ENCODE results near the gene HYLS1. TPM values are rescaled to one million over a fixed set of nuclear protein-coding genes. Genes with fewer than 3 reads are reported as not detected.
"Not testable (repeated sequence)": the region's sequence is repeated elsewhere in the genome, so short reads cannot be mapped to it uniquely, and the experiment has no call there.

HYLS1 gene
- total RNA-seq, 2 experiments from 2014 or later: 7.2 to 9.3 TPM

GRCh38 chr11:125903711-125904659 lies 16.5 kb downstream of the HYLS1 start, which contains the start of gene DDX25:
DDX25 (plus strand) TSS chr11:125904508; CDS start chr11:125904518, 10 bp downstream.
- Mint-ChIP-seq H3K36me3 (ENCODE audit: low read depth) (peaks cover 28% of the 10 kb centered on the region), H3K4me3 (peak within 1 kb of the TSS; percentile 95), H3K27me3 (peaks cover 23% of the 10 kb centered on the region), H3K4me1 (peaks cover 32% of the 10 kb centered on the region), H3K9me3 (ENCODE audit: low read depth) (no peaks in the 10 kb centered on the region), H3K27ac (peak within 1 kb of the TSS; percentile 97)
- peak; percentile 42 for DNase-seq
- CTCF ChIA-PET: interaction anchor here (0.6 to 2.0 kb wide), 5 partner anchors 16 to 401 kb away, joined by 3 to 14 read pairs (median 4); partner anchors contain the start of genes CHEK1 and HYLS1
- POLR2A ChIA-PET: interaction anchor here (0.7 to 2.0 kb wide), 2 partner anchors 17 to 362 kb away, joined by 4 to 23 read pairs; partner anchors contain the start of gene HYLS1
- peak; percentile 24 for ATAC-seq
- intact Hi-C loops (cut with DNase I, micrococcal nuclease): loop anchor here (1.0 to 2.0 kb wide), 4 partner anchors 17 to 365 kb away; partner anchors contain the start of genes FOXRED1 (in 2 of the 2), HYLS1 (in 2 of the 2), SRPRA (in 2 of the 2) and FAM118B (in 1 of the 2)

- peak overlapping the region; percentile 23 for H3K4me3 Mint-ChIP-seq
- ATAC-seq: no peak
- H3K4me1 Mint-ChIP-seq: peaks cover 26% of the 10 kb centered on the region
- intact Hi-C loops (cut with DNase I, micrococcal nuclease): no loop called here
- peaks cover 24% of the 10 kb centered on the region for H3K27me3 Mint-ChIP-seq
- H3K27ac Mint-ChIP-seq: no peak overlapping the region
- H3K9me3 Mint-ChIP-seq (ENCODE audit: low read depth): no peaks in the 10 kb centered on the region
- DNase-seq: no peak
- peaks cover 21% of the 10 kb centered on the region for H3K36me3 Mint-ChIP-seq (ENCODE audit: low read depth)
- POLR2A ChIA-PET: interaction anchor here (0.6 kb wide), 1 partner anchor 438 kb away, joined by 3 read pairs; no protein-coding TSS in a partner anchor
- CTCF ChIA-PET: interaction anchor here (0.6 kb wide), 1 partner anchor 114 kb away, joined by 4 read pairs; no protein-coding TSS in a partner anchor
These were observed 17.2 kb downstream of the HYLS1 start for GRCh38 chr11:125904678-125905077.

DNA sequence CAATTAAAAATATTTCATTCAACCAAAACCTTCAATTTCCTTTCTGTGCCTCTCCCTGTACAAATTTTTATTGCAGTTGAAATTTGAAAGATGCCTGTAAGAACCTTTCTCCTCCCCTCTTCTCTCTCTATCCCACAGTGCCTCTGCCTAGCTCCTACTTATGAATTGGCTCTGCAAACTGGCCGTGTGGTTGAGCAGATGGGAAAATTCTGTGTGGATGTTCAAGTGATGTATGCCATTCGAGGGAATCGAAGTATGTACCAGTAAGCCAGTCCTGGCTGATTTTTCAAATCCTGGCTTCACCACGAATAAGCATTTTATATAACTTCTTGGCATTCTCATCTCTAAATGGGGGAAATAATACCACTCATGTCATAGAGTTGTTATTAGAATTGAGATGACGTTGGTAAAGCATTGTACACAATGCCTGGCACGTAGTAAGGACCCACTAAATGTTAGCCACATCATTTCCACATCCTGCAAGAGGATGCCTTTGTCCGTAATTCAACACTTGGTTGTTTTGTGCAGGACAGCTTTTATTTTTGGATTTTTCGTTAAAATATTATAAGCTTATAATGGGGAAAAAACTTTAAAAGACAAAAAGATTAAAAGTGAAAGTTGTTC lies 22.9 kb downstream of the HYLS1 start:
- POLR2A ChIA-PET: no interaction called here
- DNase-seq (no peak), ATAC-seq (no peak)
- Mint-ChIP-seq H3K27ac (no peak overlapping the region), H3K4me1 (no peaks in the 10 kb centered on the region), H3K4me3 (no peak overlapping the region), H3K9me3 (ENCODE audit: low read depth) (no peaks in the 10 kb centered on the region), H3K27me3 (peaks cover 29% of the 10 kb centered on the region), H3K36me3 (ENCODE audit: low read depth) (no peaks in the 10 kb centered on the region)
- intact Hi-C loops (cut with DNase I, micrococcal nuclease): no loop called here
- CTCF ChIA-PET: interaction anchor here (0.5 to 0.6 kb wide), 4 partner anchors 11 to 445 kb away, joined by 3 to 4 read pairs (median 3); no protein-coding TSS in a partner anchor

GRCh38 chr11:125914601-125915000 lies 27.1 kb downstream of the HYLS1 start:
- H3K9me3 Mint-ChIP-seq (ENCODE audit: low read depth); H3K36me3 Mint-ChIP-seq (ENCODE audit: low read depth); POLR2A ChIA-PET; intact Hi-C loops (cut with DNase I, micrococcal nuclease); DNase-seq; H3K27ac Mint-ChIP-seq; H3K4me1 Mint-ChIP-seq; ATAC-seq; H3K4me3 Mint-ChIP-seq; CTCF ChIA-PET: not testable (repeated sequence)
- peaks cover 28% of the 10 kb centered on the region for H3K27me3 Mint-ChIP-seq

DNA sequence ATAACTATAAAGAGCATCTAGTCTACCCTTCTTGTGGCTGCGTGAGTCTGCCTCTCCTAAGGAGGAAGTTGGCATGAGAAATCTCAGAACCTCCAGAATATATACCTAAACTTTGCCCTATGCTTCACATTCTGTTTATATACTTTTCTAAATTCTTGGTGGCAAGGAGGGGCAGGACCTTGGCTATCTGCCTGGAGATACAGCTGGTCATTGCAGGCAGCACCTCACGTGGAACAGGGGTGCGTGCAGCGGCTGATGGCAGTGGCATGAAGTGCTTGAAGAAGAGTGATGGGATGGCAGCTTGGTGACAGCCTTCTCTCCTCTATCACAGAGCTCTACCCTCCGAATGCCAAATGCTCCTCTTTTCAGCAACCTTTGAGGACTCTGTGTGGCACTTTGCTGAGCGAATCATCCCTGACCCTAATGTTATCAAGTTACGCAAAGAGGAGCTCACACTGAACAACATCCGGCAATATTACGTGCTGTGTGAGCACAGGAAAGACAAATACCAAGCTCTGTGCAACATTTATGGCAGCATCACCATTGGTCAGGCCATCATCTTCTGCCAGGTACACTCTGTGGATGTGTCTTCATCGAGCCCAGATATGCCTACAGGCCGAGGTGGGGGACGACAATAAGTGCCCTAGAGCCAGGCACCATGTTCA lies 29.3 kb downstream of the HYLS1 start:
- DNase-seq (no peak), ATAC-seq (no peak)
- ChIA-PET POLR2A (no interaction called here), CTCF (interaction anchor here (0.5 kb wide), 1 partner anchor 277 kb away, joined by 3 read pairs; no protein-coding TSS in a partner anchor)
- intact Hi-C loops (cut with DNase I, micrococcal nuclease): no loop called here
- Mint-ChIP-seq H3K9me3 (ENCODE audit: low read depth) (no peaks in the 10 kb centered on the region), H3K36me3 (ENCODE audit: low read depth) (no peaks in the 10 kb centered on the region), H3K4me3 (no peak overlapping the region), H3K27ac (no peak overlapping the region), H3K4me1 (no peaks in the 10 kb centered on the region), H3K27me3 (peaks cover 24% of the 10 kb centered on the region)

DNA sequence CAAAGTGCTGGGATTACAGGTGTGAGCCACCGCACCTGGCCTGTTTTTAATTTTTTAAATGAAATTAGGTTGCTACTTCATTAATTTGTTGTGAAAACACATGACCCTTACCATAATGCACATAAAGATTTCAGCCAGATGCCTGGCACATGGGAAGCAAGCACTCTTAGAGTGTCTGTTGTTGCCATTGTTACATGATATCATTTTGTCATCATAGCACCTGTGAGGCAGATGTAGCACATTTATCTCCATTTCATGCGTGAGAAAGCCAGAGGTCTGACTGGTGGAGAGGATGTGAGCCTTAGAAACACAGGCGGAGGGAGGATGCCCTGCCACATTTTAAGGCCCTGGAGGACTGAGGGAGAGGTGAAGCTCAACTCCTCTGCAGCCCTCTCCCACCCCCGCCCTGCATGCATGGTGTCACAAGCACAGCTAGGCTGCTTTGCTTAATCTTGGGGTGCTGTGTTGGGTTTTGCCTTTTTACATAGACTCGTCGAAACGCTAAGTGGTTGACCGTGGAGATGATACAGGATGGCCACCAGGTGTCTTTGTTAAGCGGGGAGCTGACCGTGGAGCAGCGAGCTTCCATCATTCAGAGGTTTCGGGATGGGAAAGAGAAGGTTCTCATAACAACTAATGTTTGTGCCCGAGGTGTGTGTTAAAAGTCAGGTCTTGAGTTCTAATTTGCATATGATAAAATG lies 30.8 kb downstream of the HYLS1 start:
- Mint-ChIP-seq H3K4me1 (no peaks in the 10 kb centered on the region), H3K36me3 (ENCODE audit: low read depth) (no peaks in the 10 kb centered on the region), H3K4me3 (no peak overlapping the region), H3K9me3 (ENCODE audit: low read depth) (no peaks in the 10 kb centered on the region), H3K27ac (no peak overlapping the region), H3K27me3 (peaks cover 18% of the 10 kb centered on the region)
- intact Hi-C loops (cut with DNase I, micrococcal nuclease): no loop called here
- no peak for ATAC-seq
- DNase-seq: no peak
- POLR2A ChIA-PET: no interaction called here
- CTCF ChIA-PET: interaction anchor here (0.6 to 1.2 kb wide), 4 partner anchors 195 to 441 kb away, joined by 3 to 7 read pairs (median 3); no protein-coding TSS in a partner anchor

GRCh38 chr11:125921042-125921441 lies 33.6 kb downstream of the HYLS1 start:
- H3K4me1 Mint-ChIP-seq: no peaks in the 10 kb centered on the region
- ChIA-PET POLR2A (no interaction called here), CTCF (interaction anchor here (0.6 to 5.4 kb wide), 4 partner anchors 10 to 522 kb away, joined by 3 to 41 read pairs (median 3); no protein-coding TSS in a partner anchor)
- H3K27me3 Mint-ChIP-seq: peaks cover 15% of the 10 kb centered on the region
- no peak overlapping the region for H3K27ac Mint-ChIP-seq
- no peaks in the 10 kb centered on the region for H3K9me3 Mint-ChIP-seq (ENCODE audit: low read depth)
- no peak for ATAC-seq
- H3K4me3 Mint-ChIP-seq: no peak overlapping the region
- H3K36me3 Mint-ChIP-seq (ENCODE audit: low read depth): no peaks in the 10 kb centered on the region
- intact Hi-C loops (cut with DNase I, micrococcal nuclease): loop anchor here in 1 of 2 experiments (10.0 kb wide), 1 partner anchor 194 kb away; no protein-coding TSS in a partner anchor
- no peak for DNase-seq

GRCh38 chr11:125922156-125922555 lies 34.7 kb downstream of the HYLS1 start:
- Mint-ChIP-seq H3K36me3 (ENCODE audit: low read depth) (no peaks in the 10 kb centered on the region), H3K9me3 (ENCODE audit: low read depth) (no peaks in the 10 kb centered on the region), H3K27ac (no peak overlapping the region), H3K4me1 (no peaks in the 10 kb centered on the region), H3K4me3 (no peak overlapping the region), H3K27me3 (peaks cover 17% of the 10 kb centered on the region)
- ATAC-seq (no peak), DNase-seq (no peak)
- ChIA-PET CTCF (interaction anchor here (1.0 to 5.4 kb wide), 3 partner anchors 11 to 432 kb away, joined by 3 to 41 read pairs (median 6); no protein-coding TSS in a partner anchor), POLR2A (no interaction called here)
- intact Hi-C loops (cut with DNase I, micrococcal nuclease): loop anchor here (2.0 to 10.0 kb wide), 2 partner anchors 193 to 559 kb away; no protein-coding TSS in a partner anchor

DNA sequence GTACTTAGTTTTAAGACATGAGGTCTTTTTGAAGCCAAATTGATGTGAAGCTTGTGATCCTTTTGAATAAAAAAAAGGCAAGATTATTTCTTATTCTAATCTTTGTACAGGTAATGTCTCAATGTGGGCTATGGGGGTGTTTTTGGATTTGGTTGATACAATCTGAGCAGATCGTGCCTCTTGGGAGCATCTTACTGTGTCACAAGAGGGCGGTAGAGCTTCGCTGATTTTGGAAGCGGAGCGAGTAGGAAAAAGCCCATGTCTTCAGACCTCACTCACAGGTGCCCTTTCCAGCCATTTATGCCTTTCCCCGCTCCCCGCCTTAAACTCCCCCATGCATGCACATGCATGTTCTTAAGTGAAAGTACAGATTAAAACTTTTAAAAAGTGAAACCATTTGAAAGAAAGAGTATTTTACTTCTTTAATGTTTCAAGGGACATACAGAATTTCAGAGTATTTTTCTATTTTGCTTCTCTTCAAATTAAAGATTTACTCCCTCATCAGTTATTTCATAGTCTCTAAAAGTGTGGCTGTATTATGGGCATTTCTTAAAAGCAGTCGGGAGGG lies 35.6 kb downstream of the HYLS1 start:
- Mint-ChIP-seq H3K27me3 (peaks cover 14% of the 10 kb centered on the region), H3K4me3 (no peak overlapping the region), H3K36me3 (ENCODE audit: low read depth) (no peaks in the 10 kb centered on the region), H3K4me1 (no peaks in the 10 kb centered on the region), H3K27ac (no peak overlapping the region), H3K9me3 (ENCODE audit: low read depth) (no peaks in the 10 kb centered on the region)
- peak; percentile 74 for DNase-seq
- POLR2A ChIA-PET: interaction anchor here (0.6 kb wide), 1 partner anchor 155 kb away, joined by 3 read pairs; no protein-coding TSS in a partner anchor
- CTCF ChIA-PET: interaction anchor here (0.6 to 5.4 kb wide), 12 partner anchors 9 to 1853 kb away, joined by 3 to 41 read pairs (median 4); no protein-coding TSS in a partner anchor
- ATAC-seq: peak; percentile 87
- intact Hi-C loops (cut with DNase I, micrococcal nuclease): loop anchor here (1.0 to 10.0 kb wide), 4 partner anchors 192 to 558 kb away; no protein-coding TSS in a partner anchor

DNA sequence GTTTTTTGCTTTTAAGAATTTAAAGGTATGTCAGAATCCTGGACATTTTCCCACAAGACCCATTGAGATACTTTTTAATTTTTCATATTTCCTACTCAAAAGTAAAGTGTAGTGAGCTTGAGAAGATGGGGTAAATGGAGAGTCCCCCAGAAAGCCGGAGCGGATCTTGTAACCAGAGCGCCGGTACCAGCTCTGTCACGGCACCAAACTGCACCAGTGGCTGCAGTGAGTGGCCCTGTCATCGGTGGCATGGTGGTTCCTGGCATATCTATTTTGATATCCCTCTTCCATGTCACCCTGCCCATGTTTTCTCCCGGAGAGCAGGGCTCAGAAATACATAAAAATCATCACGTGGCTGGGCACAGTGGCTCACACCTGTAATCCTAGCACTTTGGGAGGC lies 36.2 kb downstream of the HYLS1 start:
- no peak for ATAC-seq
- Mint-ChIP-seq H3K4me1 (no peaks in the 10 kb centered on the region), H3K27me3 (peaks cover 14% of the 10 kb centered on the region), H3K36me3 (ENCODE audit: low read depth) (no peaks in the 10 kb centered on the region), H3K9me3 (ENCODE audit: low read depth) (no peaks in the 10 kb centered on the region), H3K27ac (no peak overlapping the region), H3K4me3 (no peak overlapping the region)
- intact Hi-C loops (cut with DNase I, micrococcal nuclease): loop anchor here (1.0 to 10.0 kb wide), 4 partner anchors 191 to 557 kb away; no protein-coding TSS in a partner anchor
- no peak for DNase-seq
- CTCF ChIA-PET: interaction anchor here (0.7 to 5.4 kb wide), 7 partner anchors 14 to 639 kb away, joined by 3 to 41 read pairs (median 4); no protein-coding TSS in a partner anchor
- POLR2A ChIA-PET: interaction anchor here (0.6 kb wide), 1 partner anchor 155 kb away, joined by 3 read pairs; no protein-coding TSS in a partner anchor

Data from activated CD4-positive, alpha-beta T cell treated with anti-CD3 and anti-CD28 coated beads for 36 hours (primary cell).